Fibroblast of peridontal ligament (primary cell): ENCODE measurements around the gene RTN3.
"Not testable (repeated sequence)": the region's sequence is repeated elsewhere in the genome, so short reads cannot be mapped to it uniquely, and the experiment has no call there.

Source experiments
- DNase-seq: peaks from one replicate; pipeline ENCODE4 v3.0.0-alpha.2; 2010; ENCODE audit errors: extremely low read depth

Gene RTN3

GRCh38 chr11:63682066-63683021 is 1.0 kb downstream of the RTN3 start:
- peak; percentile 32 for DNase-seq

- DNase-seq, result peak; percentile 73
These were observed 2.1 kb downstream of the RTN3 start for GRCh38 chr11:63683133-63683991.

GRCh38 chr11:63685158-63685721 is 3.9 kb downstream of the RTN3 start:
- DNase-seq, result not testable (repeated sequence)

- no peak for DNase-seq
These were observed 5.6 kb downstream of the RTN3 start for GRCh38 chr11:63686926-63687325.

- no peak for DNase-seq
These were observed 6.5 kb downstream of the RTN3 start for GRCh38 chr11:63687845-63688244.

GRCh38 chr11:63694596-63694995 is 13.3 kb downstream of the RTN3 start:
- DNase-seq, result no peak

- DNase-seq, result no peak
These were observed 17.9 kb downstream of the RTN3 start for GRCh38 chr11:63698976-63699733.

GRCh38 chr11:63699896-63700295 is 18.6 kb downstream of the RTN3 start:
- DNase-seq, result no peak

- peak; percentile 31 for DNase-seq
These were observed 24.2 kb downstream of the RTN3 start for GRCh38 chr11:63705526-63705925.

GRCh38 chr11:63708764-63709163 is 27.5 kb downstream of the RTN3 start:
- no peak for DNase-seq

- no peak for DNase-seq
These were observed 28.1 kb downstream of the RTN3 start for GRCh38 chr11:63709336-63709884.

GRCh38 chr11:63710476-63711217 is 29.3 kb downstream of the RTN3 start:
- peak; percentile 62 for DNase-seq

GRCh38 chr11:63711838-63712237 is 30.5 kb downstream of the RTN3 start:
- no peak for DNase-seq

GRCh38 chr11:63713766-63714165 is 32.5 kb downstream of the RTN3 start:
- DNase-seq, result peak; percentile 29

GRCh38 chr11:63716046-63716445 is 34.7 kb downstream of the RTN3 start:
- DNase-seq, result no peak

GRCh38 chr11:63719001-63719400 is 37.7 kb downstream of the RTN3 start:
- DNase-seq, result no peak

GRCh38 chr11:63719987-63720386 is 38.7 kb downstream of the RTN3 start:
- peak; percentile 30 for DNase-seq

- no peak for DNase-seq
These were observed 39.3 kb downstream of the RTN3 start for GRCh38 chr11:63720611-63721010.

GRCh38 chr11:63729326-63729725 is 48.0 kb downstream of the RTN3 start:
- no peak for DNase-seq

- no peak for DNase-seq
These were observed 55.6 kb downstream of the RTN3 start for GRCh38 chr11:63736864-63737263.
